A673 (cell line): Measurements from ENCODE around the gene ATP13A4. TPM values are rescaled to one million over a fixed set of nuclear protein-coding genes. Genes with fewer than 3 reads are reported as not detected.

Experiments used
- BruUV-seq: library from RNA; stranded (reverse); fragments of 400-500 nt; replicated peaks from 2 replicates; lab custom pipeline; 2021; lab: Mats Ljungman, UMichigan
- CTCF ChIA-PET: fragments of 300-600 bp; sonication (Branson Sonifier 250); formaldehyde crosslinking; loops from one replicate; lab custom pipeline; 2022; ENCODE audit warnings: antibody characterized with exemption; lab: Charles Lee
- POLR2A ChIA-PET: fragments of 300-600 bp; sonication (Branson Sonifier 250); formaldehyde crosslinking; loops from one replicate; lab custom pipeline; 2022; ENCODE audit warnings: antibody characterized with exemption; ENCODE audit not compliant: low non-redundant PET; lab: Charles Lee
- DNase-seq: peaks from one replicate; pipeline ENCODE4 v3.0.0-alpha.2; 2015; ENCODE audit warnings: low spot score
- H3K27ac ChIP-seq: fragments of 200-600 bp; sonication (generic); 2 replicates; pipeline ENCODE4 v1.5.1; 2016; ENCODE audit warnings: mixed run types, low read depth, mild to moderate bottlenecking, mixed read lengths, antibody characterized with exemption, low read length; ENCODE audit not compliant: poor library complexity, severe bottlenecking
- H3K27me3 ChIP-seq: fragments of 200-600 bp; sonication (generic); replicated peaks from 2 replicates; pipeline ENCODE4 v1.6.1; 2017; ENCODE audit warnings: mixed run types, low read depth, mild to moderate bottlenecking, mixed read lengths, antibody characterized with exemption, low read length; ENCODE audit not compliant: insufficient read depth, poor library complexity
- H3K36me3 ChIP-seq: fragments of 200-600 bp; sonication (generic); 2 replicates; pipeline ENCODE4 v1.6.1; 2016; ENCODE audit warnings: mixed run types, mild to moderate bottlenecking, mixed read lengths, antibody characterized with exemption, low read length; ENCODE audit not compliant: insufficient read depth, poor library complexity, severe bottlenecking
- H3K4me1 ChIP-seq: fragments of 200-600 bp; sonication (generic); 2 replicates; pipeline ENCODE4 v1.6.1; 2017; ENCODE audit warnings: mixed run types, mild to moderate bottlenecking, mixed read lengths, antibody characterized with exemption, low read length; ENCODE audit not compliant: insufficient read depth, poor library complexity, severe bottlenecking
- H3K4me3 ChIP-seq: fragments of 200-600 bp; sonication (generic); 2 replicates; pipeline ENCODE4 v1.5.1; 2016; ENCODE audit warnings: low read depth, mixed run types, mild to moderate bottlenecking, mixed read lengths, low read length; ENCODE audit not compliant: poor library complexity, severe bottlenecking
- H3K9me3 ChIP-seq: fragments of 200-600 bp; sonication (generic); 2 replicates; pipeline ENCODE4 v1.6.1; 2016; ENCODE audit warnings: mixed run types, low read depth, mild to moderate bottlenecking, mixed read lengths, antibody characterized with exemption, low read length; ENCODE audit not compliant: poor library complexity, severe bottlenecking
- EZH2 ChIP-seq: fragments of 200-600 bp; sonication (generic); IDR thresholded peaks from 2 replicates; pipeline ENCODE4 v1.6.1; 2017; ENCODE audit warnings: borderline replicate concordance, low read depth, mild to moderate bottlenecking, mixed read lengths, antibody characterized with exemption, low read length; ENCODE audit not compliant: poor library complexity, severe bottlenecking
- intact Hi-C: fragments of 100-400 bp; cut with micrococcal nuclease; formaldehyde crosslinking; loops from one replicate; pipeline ENCODE4 v1.10.0; 2022; ENCODE audit not compliant: unreplicated experiment
- total RNA-seq: library from RNA; stranded (reverse); gene quantifications from 2 replicates; pipeline ENCODE4 v1.2.3, GENCODE V29; 2021
- TF ChIP-seq, protein P1 (sequence below): fragments of 300-800, 200-600 bp; sonication (generic); conservative IDR thresholded peaks from 2 replicates; pipeline ENCODE4 v1.5.1; 2017; ENCODE audit warnings: low read depth, mild to moderate bottlenecking, antibody characterized with exemption, low read length, moderate library complexity, mixed read lengths

Gene ATP13A4
- total RNA-seq, 1 experiment from 2014 or later: not detected

DNA sequence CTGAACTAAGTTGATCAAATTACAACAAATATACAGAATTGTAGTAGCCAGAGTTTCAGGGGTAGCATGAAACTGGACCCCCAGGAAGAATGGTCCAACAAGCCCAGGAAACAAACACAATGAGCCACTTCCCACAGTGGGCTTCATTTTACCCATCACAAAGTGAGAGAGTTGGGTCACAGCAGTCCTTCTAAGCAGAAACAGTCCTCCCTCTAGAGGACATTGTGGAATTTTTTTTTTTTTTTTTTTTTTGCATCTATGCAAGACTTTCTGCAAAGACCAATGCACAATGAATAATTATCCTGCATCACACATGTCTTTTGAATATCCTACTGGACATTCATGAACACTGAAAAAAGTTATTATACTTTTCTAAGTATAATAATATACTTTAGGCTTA, 102.4 kb downstream of the ATP13A4 start:
- ChIA-PET CTCF (no interaction called here), POLR2A (no interaction called here)
- Histone ChIP-seq H3K4me3 (no peak overlapping the region), H3K4me1 (peaks cover 2% of the 10 kb centered on the region), H3K27me3 (no peaks in the 10 kb centered on the region), H3K36me3 (no peaks in the 10 kb centered on the region), H3K27ac (no peak overlapping the region), H3K9me3 (no peaks in the 10 kb centered on the region)
- no peak for TF ChIP-seq EZH2
- TF ChIP-seq, protein P1, sequence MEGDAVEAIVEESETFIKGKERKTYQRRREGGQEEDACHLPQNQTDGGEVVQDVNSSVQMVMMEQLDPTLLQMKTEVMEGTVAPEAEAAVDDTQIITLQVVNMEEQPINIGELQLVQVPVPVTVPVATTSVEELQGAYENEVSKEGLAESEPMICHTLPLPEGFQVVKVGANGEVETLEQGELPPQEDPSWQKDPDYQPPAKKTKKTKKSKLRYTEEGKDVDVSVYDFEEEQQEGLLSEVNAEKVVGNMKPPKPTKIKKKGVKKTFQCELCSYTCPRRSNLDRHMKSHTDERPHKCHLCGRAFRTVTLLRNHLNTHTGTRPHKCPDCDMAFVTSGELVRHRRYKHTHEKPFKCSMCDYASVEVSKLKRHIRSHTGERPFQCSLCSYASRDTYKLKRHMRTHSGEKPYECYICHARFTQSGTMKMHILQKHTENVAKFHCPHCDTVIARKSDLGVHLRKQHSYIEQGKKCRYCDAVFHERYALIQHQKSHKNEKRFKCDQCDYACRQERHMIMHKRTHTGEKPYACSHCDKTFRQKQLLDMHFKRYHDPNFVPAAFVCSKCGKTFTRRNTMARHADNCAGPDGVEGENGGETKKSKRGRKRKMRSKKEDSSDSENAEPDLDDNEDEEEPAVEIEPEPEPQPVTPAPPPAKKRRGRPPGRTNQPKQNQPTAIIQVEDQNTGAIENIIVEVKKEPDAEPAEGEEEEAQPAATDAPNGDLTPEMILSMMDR: peak; percentile 47
- no TSS peak for BruUV-seq
- DNase-seq: peak; percentile 33
- intact Hi-C loops: no loop called here

DNA sequence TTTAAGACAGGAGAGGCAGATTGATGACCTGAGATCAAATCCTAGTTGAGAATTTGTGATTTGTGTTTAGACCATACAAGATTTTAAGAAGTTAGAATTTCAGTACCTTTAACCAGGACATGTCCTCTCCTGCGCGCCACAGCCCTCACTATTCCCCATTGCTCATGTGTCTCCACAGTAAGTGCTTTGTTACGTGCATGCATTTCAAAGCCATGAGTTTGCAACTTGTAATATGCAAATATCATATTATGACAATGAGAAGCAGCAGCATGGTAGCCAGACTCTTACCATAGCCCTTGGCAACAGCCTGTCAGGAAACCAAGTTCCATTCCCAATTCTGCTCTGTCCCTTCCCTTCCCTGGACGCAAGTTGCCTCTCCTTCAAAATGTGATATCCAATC, 102.8 kb downstream of the ATP13A4 start:
- BruUV-seq: no TSS peak
- H3K36me3 ChIP-seq: no peaks in the 10 kb centered on the region
- no peak for DNase-seq
- no peak for TF ChIP-seq EZH2
- TF ChIP-seq, protein P1: no peak
- no peaks in the 10 kb centered on the region for H3K9me3 ChIP-seq
- H3K4me1 ChIP-seq: no peaks in the 10 kb centered on the region
- CTCF ChIA-PET: no interaction called here
- no peak overlapping the region for H3K4me3 ChIP-seq
- POLR2A ChIA-PET: no interaction called here
- no peak overlapping the region for H3K27ac ChIP-seq
- intact Hi-C loops: no loop called here
- no peaks in the 10 kb centered on the region for H3K27me3 ChIP-seq

DNA sequence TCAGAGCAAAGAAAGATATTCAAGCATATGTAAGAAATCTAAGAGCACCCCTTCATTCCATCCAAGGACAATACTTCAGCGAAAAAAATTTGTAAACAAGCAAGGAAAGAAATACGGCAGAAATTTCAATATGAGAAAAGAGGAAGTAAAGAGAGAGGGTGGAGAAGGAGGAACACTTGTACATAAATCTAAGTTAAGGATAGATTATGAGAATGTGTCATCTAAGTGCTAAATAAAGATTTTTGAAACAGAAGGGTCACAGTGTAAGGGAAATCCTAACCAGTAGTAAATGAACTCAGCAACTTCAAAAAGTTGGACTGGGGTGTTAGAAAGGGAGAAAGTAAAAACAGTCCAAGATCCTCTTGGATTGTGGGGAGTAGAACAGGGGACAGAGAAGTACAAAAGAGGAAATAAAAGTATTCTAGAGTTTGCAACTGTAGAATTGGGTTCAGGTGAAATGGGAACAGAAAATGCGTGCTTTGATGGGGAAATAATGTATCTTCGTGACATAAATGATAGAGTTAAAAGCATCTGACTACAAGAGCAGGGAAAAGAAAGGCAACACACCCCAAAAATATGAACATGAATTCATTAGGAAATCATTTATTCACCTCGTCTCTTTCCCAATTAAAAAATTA, 107.6 kb downstream of the ATP13A4 start:
- Histone ChIP-seq H3K27me3 (no peaks in the 10 kb centered on the region), H3K36me3 (no peaks in the 10 kb centered on the region), H3K4me3 (no peak overlapping the region), H3K4me1 (no peaks in the 10 kb centered on the region), H3K9me3 (no peaks in the 10 kb centered on the region), H3K27ac (no peak overlapping the region)
- CTCF ChIA-PET: no interaction called here
- intact Hi-C loops: no loop called here
- POLR2A ChIA-PET: no interaction called here
- no TSS peak for BruUV-seq
- no peak for TF ChIP-seq EZH2
- TF ChIP-seq, protein P1: no peak
- no peak for DNase-seq
